Measurements from ENCODE around the gene SEC22B. TPM values are rescaled to one million over a fixed set of nuclear protein-coding genes. Genes with fewer than 3 reads are reported as not detected.
"Not testable (repeated sequence)": the region's sequence is repeated elsewhere in the genome, so short reads cannot be mapped to it uniquely, and the experiment has no call there.

SEC22B gene
- total and polyA plus RNA-seq, 3 experiments from 2014 or later, result 18.7 to 22.8 (median 22.2) TPM

GRCh38 chr1:120112212-120112611, 64.1 kb downstream of the SEC22B start:
- H3K36me3 Mint-ChIP-seq; H3K27ac Mint-ChIP-seq; H3K36me3 ChIP-seq (ENCODE audit: insufficient read depth, low read length); H3K4me1 Mint-ChIP-seq; H3K27me3 ChIP-seq (ENCODE audit: insufficient read depth, low read length, poor library complexity, severe bottlenecking); H3K9me3 ChIP-seq (ENCODE audit: low read length); H3K4me3 ChIP-seq (ENCODE audit: low read length); H3K27me3 Mint-ChIP-seq; H3K4me1 ChIP-seq (ENCODE audit: insufficient read depth, low read length); H3K9me3 Mint-ChIP-seq; POLR2A ChIA-PET; H3K4me3 Mint-ChIP-seq; CTCF ChIA-PET; DNase-seq; H3K27ac ChIP-seq (ENCODE audit: low read depth, low read length): not testable (repeated sequence)

GRCh38 chr1:120111771-120112170, 64.5 kb downstream of the SEC22B start:
- H3K27me3 ChIP-seq (ENCODE audit: insufficient read depth, low read length, poor library complexity, severe bottlenecking); H3K4me1 ChIP-seq (ENCODE audit: insufficient read depth, low read length); POLR2A ChIA-PET; H3K27ac ChIP-seq (ENCODE audit: low read depth, low read length); H3K36me3 Mint-ChIP-seq; H3K9me3 Mint-ChIP-seq; H3K9me3 ChIP-seq (ENCODE audit: low read length); H3K4me3 ChIP-seq (ENCODE audit: low read length); H3K4me1 Mint-ChIP-seq; CTCF ChIA-PET; H3K36me3 ChIP-seq (ENCODE audit: insufficient read depth, low read length); H3K27me3 Mint-ChIP-seq; H3K4me3 Mint-ChIP-seq; DNase-seq: not testable (repeated sequence)
- H3K27ac Mint-ChIP-seq, result peak overlapping the region in 1 of 8 donors; percentile 67

GRCh38 chr1:120111008-120111407, 65.3 kb downstream of the SEC22B start:
- H3K4me3 ChIP-seq (ENCODE audit: low read length); H3K9me3 ChIP-seq (ENCODE audit: low read length); POLR2A ChIA-PET; H3K4me1 Mint-ChIP-seq; H3K27me3 ChIP-seq (ENCODE audit: insufficient read depth, low read length, poor library complexity, severe bottlenecking); H3K36me3 Mint-ChIP-seq; H3K27ac Mint-ChIP-seq; H3K4me1 ChIP-seq (ENCODE audit: insufficient read depth, low read length); H3K36me3 ChIP-seq (ENCODE audit: insufficient read depth, low read length); H3K27ac ChIP-seq (ENCODE audit: low read depth, low read length); H3K27me3 Mint-ChIP-seq; DNase-seq; CTCF ChIA-PET; H3K4me3 Mint-ChIP-seq; H3K9me3 Mint-ChIP-seq: not testable (repeated sequence)

- DNase-seq; H3K36me3 ChIP-seq (ENCODE audit: insufficient read depth, low read length); H3K4me1 ChIP-seq (ENCODE audit: insufficient read depth, low read length); H3K9me3 Mint-ChIP-seq; H3K4me1 Mint-ChIP-seq; H3K27me3 ChIP-seq (ENCODE audit: insufficient read depth, low read length, poor library complexity, severe bottlenecking); H3K27ac ChIP-seq (ENCODE audit: low read depth, low read length); CTCF ChIA-PET; H3K27ac Mint-ChIP-seq; H3K4me3 Mint-ChIP-seq; H3K9me3 ChIP-seq (ENCODE audit: low read length); H3K4me3 ChIP-seq (ENCODE audit: low read length); H3K36me3 Mint-ChIP-seq; POLR2A ChIA-PET; H3K27me3 Mint-ChIP-seq: not testable (repeated sequence)
These were observed 66.7 kb downstream of the SEC22B start for GRCh38 chr1:120109656-120110055.

GRCh38 chr1:120109180-120109579, 67.1 kb downstream of the SEC22B start:
- H3K27ac ChIP-seq (ENCODE audit: low read depth, low read length); H3K27me3 ChIP-seq (ENCODE audit: insufficient read depth, low read length, poor library complexity, severe bottlenecking); H3K36me3 ChIP-seq (ENCODE audit: insufficient read depth, low read length); H3K9me3 ChIP-seq (ENCODE audit: low read length); H3K27ac Mint-ChIP-seq; H3K9me3 Mint-ChIP-seq; POLR2A ChIA-PET; H3K4me3 Mint-ChIP-seq; CTCF ChIA-PET; H3K4me3 ChIP-seq (ENCODE audit: low read length); H3K4me1 ChIP-seq (ENCODE audit: insufficient read depth, low read length); H3K36me3 Mint-ChIP-seq; DNase-seq; H3K4me1 Mint-ChIP-seq; H3K27me3 Mint-ChIP-seq: not testable (repeated sequence)

GRCh38 chr1:120105288-120105687, 71.0 kb downstream of the SEC22B start:
- DNase-seq; H3K27ac Mint-ChIP-seq; H3K27ac ChIP-seq (ENCODE audit: low read depth, low read length); H3K4me1 ChIP-seq (ENCODE audit: insufficient read depth, low read length); H3K27me3 ChIP-seq (ENCODE audit: insufficient read depth, low read length, poor library complexity, severe bottlenecking); H3K27me3 Mint-ChIP-seq; CTCF ChIA-PET; POLR2A ChIA-PET; H3K4me3 Mint-ChIP-seq; H3K4me3 ChIP-seq (ENCODE audit: low read length); H3K9me3 ChIP-seq (ENCODE audit: low read length); H3K4me1 Mint-ChIP-seq; H3K9me3 Mint-ChIP-seq; H3K36me3 Mint-ChIP-seq; H3K36me3 ChIP-seq (ENCODE audit: insufficient read depth, low read length): not testable (repeated sequence)

- H3K27ac Mint-ChIP-seq; H3K4me1 Mint-ChIP-seq; H3K9me3 ChIP-seq (ENCODE audit: low read length); H3K27me3 Mint-ChIP-seq; H3K4me3 ChIP-seq (ENCODE audit: low read length); H3K4me3 Mint-ChIP-seq; H3K36me3 ChIP-seq (ENCODE audit: insufficient read depth, low read length); H3K9me3 Mint-ChIP-seq; DNase-seq; CTCF ChIA-PET; H3K27me3 ChIP-seq (ENCODE audit: insufficient read depth, low read length, poor library complexity, severe bottlenecking); H3K27ac ChIP-seq (ENCODE audit: low read depth, low read length); H3K36me3 Mint-ChIP-seq; H3K4me1 ChIP-seq (ENCODE audit: insufficient read depth, low read length); POLR2A ChIA-PET: not testable (repeated sequence)
These were observed 72.6 kb downstream of the SEC22B start for GRCh38 chr1:120103768-120104167.

GRCh38 chr1:120101593-120101992, 74.7 kb downstream of the SEC22B start:
- H3K4me3 Mint-ChIP-seq; H3K36me3 Mint-ChIP-seq; DNase-seq; H3K36me3 ChIP-seq (ENCODE audit: insufficient read depth, low read length); POLR2A ChIA-PET; H3K27me3 ChIP-seq (ENCODE audit: insufficient read depth, low read length, poor library complexity, severe bottlenecking); H3K27me3 Mint-ChIP-seq; H3K4me1 Mint-ChIP-seq; H3K4me3 ChIP-seq (ENCODE audit: low read length); H3K27ac ChIP-seq (ENCODE audit: low read depth, low read length); H3K27ac Mint-ChIP-seq; H3K9me3 ChIP-seq (ENCODE audit: low read length); H3K9me3 Mint-ChIP-seq; CTCF ChIA-PET; H3K4me1 ChIP-seq (ENCODE audit: insufficient read depth, low read length): not testable (repeated sequence)
